K562 (cell line): Measurements from ENCODE around the gene PTPRG. TPM values are rescaled to one million over a fixed set of nuclear protein-coding genes. Genes with fewer than 3 reads are reported as not detected.

Experiments
- ATAC-seq: fragments of 200-7000 bp; cut with Tn5 transposase; 3 replicates; pipeline ENCODE4 v1.9.1; 2020; ENCODE audit warnings: moderate library complexity
- BruUV-seq: library from RNA; stranded (reverse); fragments of 400-500 nt; replicated peaks from 2 replicates; lab custom pipeline; 2021; lab: Mats Ljungman, UMichigan
- CTCF ChIA-PET: fragments of 300-600 bp; formaldehyde crosslinking; extraction: SDS; loops from one replicate; lab custom pipeline; 2021; ENCODE audit warnings: low intra/inter-chr PET ratio; lab: Yijun Ruan, JAX
- POLR2A ChIA-PET: fragments of 300-600, 350-650 bp; sonication (Branson Sonifier 250); formaldehyde crosslinking; extraction: SDS; loops from one replicate; lab custom pipeline; 2021; ENCODE audit warnings: antibody characterized with exemption, inconsistent platforms; lab: Yijun Ruan, JAX
- DNase-seq, 4 experiments: peaks; one replicate each; pipeline versions ENCODE4 v3.0.0 to v3.0.0-alpha.2; 2011 to 2018; ENCODE audit warnings: low spot score in 3 of 4, mixed read lengths in 3 of 4; ENCODE audit errors: extremely low read depth in 1 of 4
- FAIRE-seq: peaks from 2 replicates; lab custom pipeline; 2011; peaks lifted over from hg19 to GRCh38; lab: Jason Lieb, UNC
- H2AFZ ChIP-seq: 2 replicates; pipeline ENCODE4 v1.6.0; 2011; ENCODE audit warnings: low read depth, low read length, control low read depth, inconsistent platforms
- H3K27ac ChIP-seq: fragments of 200-600 bp; 3 replicates; pipeline ENCODE4 v1.8.0; 2011; ENCODE audit warnings: low read depth, mild to moderate bottlenecking, control low read depth, inconsistent platforms, low read length, moderate library complexity, mixed read lengths; ENCODE audit errors: extremely low read depth
- H3K27me3 ChIP-seq, 2 experiments: fragments of 300-600 bp in 1 of 2; 2 replicates in 1 of 2; 3 replicates in 1 of 2; pipeline versions ENCODE4 v1.6.0 to v1.8.0; 2011; ENCODE audit warnings: inconsistent platforms in 2 of 2, low read length in 2 of 2, mild to moderate bottlenecking in 1 of 2, mixed read lengths in 1 of 2, moderate library complexity in 1 of 2; ENCODE audit not compliant: control insufficient read depth in 2 of 2, insufficient read depth in 2 of 2
- H3K36me3 ChIP-seq: fragments of 300-600 bp; 3 replicates; pipeline ENCODE4 v1.8.0; 2011; ENCODE audit warnings: mild to moderate bottlenecking, low read length, inconsistent platforms; ENCODE audit not compliant: control insufficient read depth, insufficient read depth
- H3K4me1 ChIP-seq, 2 experiments: fragments of 200-600 bp in 1 of 2; replicated peaks in 1 of 2; 2 replicates in 1 of 2; 3 replicates in 1 of 2; pipeline versions ENCODE4 v1.5.1 to v1.8.0; 2011; ENCODE audit warnings: inconsistent platforms in 2 of 2, low read length in 2 of 2, mild to moderate bottlenecking in 1 of 2, mixed read lengths in 1 of 2, moderate library complexity in 1 of 2; ENCODE audit not compliant: control insufficient read depth in 2 of 2, insufficient read depth in 2 of 2
- H3K4me2 ChIP-seq: 2 replicates; pipeline ENCODE4 v1.6.1; 2011; ENCODE audit warnings: low read length, control low read depth, inconsistent platforms, mixed read lengths; ENCODE audit not compliant: insufficient read depth
- H3K4me3 ChIP-seq: fragments of 200-600 bp; sonication (generic), shearing (Covaris generic); 2 replicates; pipeline ENCODE4 v1.5.1; 2016; ENCODE audit warnings: control low read depth, inconsistent platforms
- H3K79me2 ChIP-seq: fragments of 200-600 bp; 3 replicates; pipeline ENCODE4 v1.8.0; 2011; ENCODE audit warnings: low read length, inconsistent platforms; ENCODE audit not compliant: control insufficient read depth, insufficient read depth
- H3K9ac ChIP-seq, 2 experiments: 2 replicates each; pipeline versions ENCODE4 v1.6.0 to v1.6.1; 2011; ENCODE audit warnings: low read depth in 2 of 2, low read length in 2 of 2, control low read depth in 1 of 2, inconsistent platforms in 1 of 2, mild to moderate bottlenecking in 1 of 2, mixed read lengths in 1 of 2; ENCODE audit not compliant: insufficient read depth in 1 of 2
- H3K9me1 ChIP-seq: one replicate; pipeline ENCODE4 v1.6.0; 2011; ENCODE audit warnings: inconsistent platforms, mild to moderate bottlenecking, low read length, moderate library complexity; ENCODE audit not compliant: control insufficient read depth, insufficient read depth
- H3K9me3 ChIP-seq: replicated peaks from 2 replicates; pipeline ENCODE4 v1.5.1; 2011; ENCODE audit warnings: low read depth, low read length, inconsistent platforms; ENCODE audit not compliant: control insufficient read depth, insufficient read depth
- H4K20me1 ChIP-seq: replicated peaks from 2 replicates; pipeline ENCODE4 v1.6.1; 2011; ENCODE audit warnings: low read length, inconsistent platforms, mixed read lengths; ENCODE audit not compliant: control insufficient read depth, insufficient read depth
- BACH1 ChIP-seq: fragments of 200-800 bp; sonication (Bioruptor generic); IDR thresholded peaks from 2 replicates; pipeline ENCODE4 v1.6.1; 2016; ENCODE audit warnings: missing genetic modification characterization, missing compliant biosample characterization
- FOXP1 ChIP-seq: sonication (generic); formaldehyde crosslinking; IDR thresholded peaks from 2 replicates; pipeline ENCODE4 v1.8.0; 2022; ENCODE audit warnings: mild to moderate bottlenecking, missing genetic modification reagents
- HMGN3 ChIP-seq: IDR thresholded peaks from 2 replicates; pipeline ENCODE4 v1.6.1; 2011; ENCODE audit warnings: borderline replicate concordance, low read depth, mild to moderate bottlenecking, mixed read lengths, low read length; ENCODE audit not compliant: insufficient read length; ENCODE audit errors: extremely low read depth
- HNRNPH1 ChIP-seq: fragments of 200-400 bp; formaldehyde crosslinking; optimal IDR thresholded peaks from 2 replicates; pipeline ENCODE3; 2017; ENCODE audit warnings: low read depth, mild to moderate bottlenecking, low read length, moderate library complexity
- POLR2H ChIP-seq: IDR thresholded peaks from 2 replicates; pipeline ENCODE4 v1.6.1; 2016; ENCODE audit warnings: missing genetic modification characterization, low read depth, mild to moderate bottlenecking, control low read depth, missing compliant biosample characterization, moderate library complexity
- RFX1 ChIP-seq: fragments of 450-650 bp; IDR thresholded peaks from 2 replicates; pipeline ENCODE4 v1.6.1; 2016; ENCODE audit warnings: mild to moderate bottlenecking, moderate library complexity
- RUNX1 ChIP-seq: sonication (generic); IDR thresholded peaks from 2 replicates; pipeline ENCODE4 v1.6.1; 2016; ENCODE audit warnings: antibody characterized with exemption, low read depth
- SAFB2 ChIP-seq: fragments of 200-400 bp; formaldehyde crosslinking; IDR thresholded peaks from 2 replicates; pipeline ENCODE4 v1.6.1; 2018; ENCODE audit warnings: borderline replicate concordance, low read length, low read depth, moderate library complexity; ENCODE audit not compliant: severe bottlenecking
- SIRT6 ChIP-seq: IDR thresholded peaks from one replicate; pipeline ENCODE4 v1.6.1; 2012; ENCODE audit warnings: low read depth, mild to moderate bottlenecking, control low read depth, inconsistent platforms, low read length, moderate library complexity
- SIX5 ChIP-seq, 2 experiments: IDR thresholded peaks; 2 replicates each; pipeline ENCODE4 v1.6.1; 2011; ENCODE audit warnings: low read length in 2 of 2, borderline replicate concordance in 1 of 2, low read depth in 1 of 2, mild to moderate bottlenecking in 1 of 2, moderate library complexity in 1 of 2; ENCODE audit not compliant: insufficient read depth in 1 of 2
- SMARCA5 ChIP-seq: fragments of 450-650 bp; IDR thresholded peaks from 2 replicates; pipeline ENCODE4 v1.6.1; 2016
- SPI1 ChIP-seq: IDR thresholded peaks from 2 replicates; pipeline ENCODE4 v1.6.1; 2011; ENCODE audit warnings: low read depth, low read length, control low read depth, borderline replicate concordance
- TAF9B ChIP-seq: fragments of 450-650 bp; IDR thresholded peaks from 2 replicates; pipeline ENCODE4 v1.6.1; 2018; ENCODE audit warnings: mild to moderate bottlenecking; ENCODE audit not compliant: partially characterized antibody
- ZFPM2 ChIP-seq: fragments of 250-450 bp; sonication (Bioruptor Pico); IDR thresholded peaks from 2 replicates; pipeline ENCODE4 v1.5.1; 2022; ENCODE audit warnings: mild to moderate bottlenecking
- ZNF143 ChIP-seq: sonication (generic); formaldehyde crosslinking; IDR thresholded peaks from 2 replicates; pipeline ENCODE4 v1.9.0; 2022; ENCODE audit warnings: mild to moderate bottlenecking, missing genetic modification reagents
- ZNF311 ChIP-seq: fragments of 250-450 bp; sonication (Bioruptor Pico); IDR thresholded peaks from 2 replicates; pipeline ENCODE4 v1.4.0; 2020; ENCODE audit warnings: mild to moderate bottlenecking, moderate library complexity
- WGBS: fragments of 100-300 bp; shearing (Covaris generic); methylation state at CpG from one replicate; pipeline ENCODE4 v1.1.6; 2016; ENCODE audit warnings: low coverage, mixed read lengths; ENCODE audit not compliant: insufficient coverage; ENCODE audit errors: missing lambda C conversion rate; 5-methylcytosine and 5-hydroxymethylcytosine counted together
- in situ Hi-C: fragments of 300-500 bp; cut with MboI; formaldehyde crosslinking; loops from 4 replicates; pipeline ENCODE4 v1.15.0; 2018; ENCODE audit warnings: inconsistent platforms, mixed read lengths
- intact Hi-C: fragments of 100-400 bp; cut with micrococcal nuclease; formaldehyde crosslinking; loops from 2 replicates; pipeline ENCODE4 v1.14.2; 2022
- polyA plus RNA-seq, 8 experiments: library from polyadenylated mRNA; depleted of rRNA in 4 of 8; stranded (reverse) in 5 of 8; unstranded in 3 of 8; fragments of >200 nt; fragmentation: Nextera tagmentation in 2 of 8; fragmentation: Illumina TruSeq in 1 of 8; extraction: Ambion mirVana in 2 of 8; extraction: Trizol in 1 of 8; gene quantifications; 2 replicates each; pipeline versions ENCODE4 v1.2.1 to v1.2.3, GENCODE V29; 2011 to 2014; ENCODE audit warnings: inconsistent platforms in 1 of 8, missing spikeins in 1 of 8
- total RNA-seq, 7 experiments: library from RNA; depleted of rRNA in 6 of 7; stranded (reverse); fragments of >200 nt in 6 of 7; fragmentation: Illumina TruSeq in 2 of 7; extraction: Trizol in 2 of 7; gene quantifications; 2 replicates each; pipeline versions ENCODE4 v1.2.1 to v1.2.3, GENCODE V29; 2011 to 2021; ENCODE audit warnings: low replicate concordance in 1 of 7
- TF ChIP-seq, protein P1 (sequence below): sonication (generic); formaldehyde crosslinking; IDR thresholded peaks from 2 replicates; pipeline ENCODE4 v1.8.0; 2022; ENCODE audit warnings: mild to moderate bottlenecking, low read depth, missing genetic modification reagents

The PTPRG gene
- total and polyA plus RNA-seq, 9 of the 15 experiments (the other 6 are each of a cell fraction or from before 2014, with no cell fraction given): 0.16 TPM; not detected in 8

DNA sequence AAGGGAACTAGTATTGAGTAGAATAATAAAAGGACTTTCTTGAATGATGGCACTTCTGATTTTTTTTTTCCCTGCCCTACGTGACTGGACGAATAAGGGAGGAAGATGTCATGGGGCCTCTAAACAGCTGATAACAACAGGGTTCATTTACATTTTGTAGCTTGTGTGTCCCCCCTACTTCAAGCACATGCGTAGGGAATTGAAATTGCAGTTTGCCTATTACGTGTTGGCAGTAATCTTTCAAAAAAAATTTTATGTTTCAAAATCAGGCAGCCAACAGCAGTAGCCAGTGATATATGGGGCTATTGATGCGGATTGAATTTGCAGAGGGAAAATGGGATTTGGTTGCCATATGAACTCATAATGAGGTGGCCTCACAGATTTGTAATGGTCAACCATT lies 58.7 kb downstream of the PTPRG start:
- ChIA-PET POLR2A (no interaction called here), CTCF (no interaction called here)
- no peaks in the 10 kb centered on the region for H3K9me1 ChIP-seq
- no peaks in the 10 kb centered on the region for H3K79me2 ChIP-seq
- H3K27me3 ChIP-seq: 0 out of 5 replicates have a peak, but pooled peaks cover 0 to 5% of the 10 kb centered on the region in 2 experiments
- H3K4me2 ChIP-seq: no peak overlapping the region
- H3K36me3 ChIP-seq: no peaks in the 10 kb centered on the region
- in situ Hi-C loops: no loop called here
- no peak for ATAC-seq
- H2AFZ ChIP-seq: no peak overlapping the region
- H3K4me3 ChIP-seq: no peak overlapping the region
- no peaks in the 10 kb centered on the region for H4K20me1 ChIP-seq
- intact Hi-C loops: no loop called here
- no peak for DNase-seq
- no peak for FAIRE-seq
- no peak overlapping the region for H3K9ac ChIP-seq
- H3K4me1 ChIP-seq: no peaks in the 10 kb centered on the region
- BruUV-seq: no TSS peak
- H3K27ac ChIP-seq: no peak overlapping the region
- 0% methylated on average over 5 of the region's 5 CpGs for WGBS
- TF ChIP-seq HNRNPH1: no peak
- TF ChIP-seq SIX5 (IDR thresholded peaks at IDR 0.05; ENCODE audit: borderline replicate concordance in 1 of 2, insufficient read depth in 1 of 2, low read depth in 1 of 2, low read length in 2 of 2): no peak
- no peak for TF ChIP-seq BACH1
- no peak for TF ChIP-seq FOXP1 (CRISPR knock-in tag)
- TF ChIP-seq POLR2H (tag): no peak
- no peak for TF ChIP-seq ZNF311
- TF ChIP-seq TAF9B: no peak
- no peak for TF ChIP-seq ZNF143 (CRISPR knock-in tag)
- no peak for TF ChIP-seq SPI1
- TF ChIP-seq, protein P1, sequence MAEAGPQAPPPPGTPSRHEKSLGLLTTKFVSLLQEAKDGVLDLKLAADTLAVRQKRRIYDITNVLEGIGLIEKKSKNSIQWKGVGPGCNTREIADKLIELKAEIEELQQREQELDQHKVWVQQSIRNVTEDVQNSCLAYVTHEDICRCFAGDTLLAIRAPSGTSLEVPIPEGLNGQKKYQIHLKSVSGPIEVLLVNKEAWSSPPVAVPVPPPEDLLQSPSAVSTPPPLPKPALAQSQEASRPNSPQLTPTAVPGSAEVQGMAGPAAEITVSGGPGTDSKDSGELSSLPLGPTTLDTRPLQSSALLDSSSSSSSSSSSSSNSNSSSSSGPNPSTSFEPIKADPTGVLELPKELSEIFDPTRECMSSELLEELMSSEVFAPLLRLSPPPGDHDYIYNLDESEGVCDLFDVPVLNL (CRISPR knock-in tag): no peak
- TF ChIP-seq HMGN3: no peak
- no peak for TF ChIP-seq SIRT6
- no peak for TF ChIP-seq SAFB2
- no peak for TF ChIP-seq RUNX1
- TF ChIP-seq ZFPM2 (CRISPR knock-in tag): no peak
- TF ChIP-seq SMARCA5: no peak
- TF ChIP-seq RFX1: no peak
- no peaks in the 10 kb centered on the region for H3K9me3 ChIP-seq
